Measurements from ENCODE around the gene ANKRD33B. TPM values are rescaled to one million over a fixed set of nuclear protein-coding genes. Genes with fewer than 3 reads are reported as not detected.

ANKRD33B gene
- total RNA-seq, 4 donors from 2014 or later = 16.7 to 27.0 (median 24.8) TPM

- DNase-seq (ENCODE audit: low spot score in 2 of 2) = no peak
- no peak overlapping the region for H3K4me3 ChIP-seq
- TF ChIP-seq POLR2AphosphoS5 (IDR thresholded peaks at IDR 0.05) (no peak), EP300 (IDR thresholded peaks at IDR 0.05) (no peak)
- H3K4me1 ChIP-seq = peaks cover 31% of the 10 kb centered on the region
- 76% methylated on average over 11 of the region's 11 CpGs for WGBS
- peak overlapping the region; percentile 84 for H3K27ac ChIP-seq
- no peaks in the 10 kb centered on the region for H3K27me3 ChIP-seq
- H3K36me3 ChIP-seq = no peaks in the 10 kb centered on the region
- H3K9me3 ChIP-seq = no peaks in the 10 kb centered on the region
Observed at GRCh38 chr5:10594591-10595210, 30.8 kb downstream of the ANKRD33B start.

DNA sequence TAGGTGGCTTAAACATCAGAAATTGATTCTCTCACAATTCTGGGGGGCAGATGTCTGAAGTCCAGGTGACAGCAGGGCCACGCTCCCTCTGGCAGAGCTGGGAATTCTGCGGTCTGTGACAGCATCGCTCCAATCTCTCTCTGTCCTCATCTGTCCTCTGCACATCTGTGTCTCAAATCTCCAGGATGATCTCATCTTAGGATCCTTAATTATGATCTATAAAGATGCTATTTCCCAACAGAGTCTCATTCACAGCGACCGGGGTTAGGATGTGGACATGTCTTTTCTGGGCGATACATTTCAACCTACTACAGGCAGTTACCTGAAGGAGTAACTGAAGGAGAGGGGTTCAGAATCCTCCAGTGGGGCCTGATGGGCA is 31.4 kb downstream of the ANKRD33B start:
- no peaks in the 10 kb centered on the region for H3K9me3 ChIP-seq
- peak overlapping the region; percentile 84 for H3K27ac ChIP-seq
- no peaks in the 10 kb centered on the region for H3K27me3 ChIP-seq
- TF ChIP-seq POLR2AphosphoS5 (IDR thresholded peaks at IDR 0.05) (peak in 1 of 3 donors; percentile 26), CTCF (IDR thresholded peaks at IDR 0.05) (no peak)
- DNase-seq (ENCODE audit: low spot score in 2 of 2) = no peak
- WGBS = 62% methylated on average over 6 of the region's 6 CpGs
- H3K4me3 ChIP-seq = peak overlapping the region; percentile 33
- H3K36me3 ChIP-seq = no peaks in the 10 kb centered on the region
- H3K4me1 ChIP-seq = peaks cover 33% of the 10 kb centered on the region

DNA sequence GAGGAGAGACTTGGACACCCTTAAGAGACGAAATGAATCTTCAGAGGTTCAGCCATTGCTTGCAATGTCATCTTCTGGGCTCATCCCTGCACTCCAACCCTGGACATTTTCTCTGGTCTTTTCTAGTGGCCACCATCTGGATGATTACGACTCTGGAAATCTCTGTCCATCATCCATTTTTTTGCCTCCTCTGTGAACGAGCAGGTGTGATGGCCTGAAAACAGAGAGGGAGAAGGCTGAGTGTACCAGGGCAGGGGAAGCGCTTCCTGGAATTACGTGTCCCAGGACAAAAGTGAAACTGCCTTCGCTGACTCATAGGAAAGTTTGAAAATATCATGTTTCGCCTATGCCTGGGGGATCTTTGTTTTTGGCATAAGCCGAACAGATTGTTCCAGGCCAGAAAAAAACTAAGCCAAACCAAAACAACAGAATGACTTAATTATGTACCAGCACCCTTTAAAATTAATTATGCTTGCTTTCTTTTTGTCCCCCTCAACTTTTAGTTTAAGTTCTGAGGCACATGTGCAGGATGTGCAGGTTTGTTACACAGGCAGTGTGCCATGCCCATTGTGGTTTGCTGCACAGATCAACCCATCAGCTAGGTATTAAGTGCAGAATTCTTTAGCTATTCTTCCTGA is 31.9 kb downstream of the ANKRD33B start:
- Histone ChIP-seq H3K9me3 (no peaks in the 10 kb centered on the region), H3K4me1 (peaks cover 38% of the 10 kb centered on the region), H3K27ac (peak overlapping the region; percentile 84), H3K27me3 (no peaks in the 10 kb centered on the region), H3K4me3 (peak overlapping the region; percentile 33), H3K36me3 (no peaks in the 10 kb centered on the region)
- no peak for TF ChIP-seq EP300 (IDR thresholded peaks at IDR 0.05)
- TF ChIP-seq POLR2AphosphoS5 (IDR thresholded peaks at IDR 0.05) = peak in 1 of 3 donors; percentile 67
- 8% methylated on average over 8 of the region's 8 CpGs for WGBS
- DNase-seq (ENCODE audit: low spot score in 2 of 2) = no peak

DNA sequence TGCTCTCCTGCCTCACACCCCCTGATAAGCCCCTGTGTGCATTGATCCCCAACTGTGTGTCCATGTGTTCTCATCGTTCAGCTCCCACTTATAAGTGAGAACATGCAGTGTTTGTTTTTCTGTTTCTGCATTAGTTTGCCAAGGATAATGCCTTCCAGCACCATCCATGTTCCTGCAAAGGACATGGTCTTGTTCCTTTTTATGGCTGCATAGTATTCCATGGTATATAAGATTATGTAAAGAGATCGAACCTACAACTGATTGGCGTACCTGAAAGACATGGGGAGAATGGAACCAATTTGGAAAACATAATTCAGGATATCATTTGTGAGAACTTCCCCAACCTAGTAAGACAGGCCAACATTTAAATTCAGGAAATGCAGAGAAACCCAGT is 32.4 kb downstream of the ANKRD33B start:
- H3K9me3 ChIP-seq = no peaks in the 10 kb centered on the region
- WGBS = 83% methylated on average over 3 of the region's 3 CpGs
- H3K27me3 ChIP-seq = no peaks in the 10 kb centered on the region
- no peak for DNase-seq (ENCODE audit: low spot score in 2 of 2)
- H3K4me1 ChIP-seq = peaks cover 43% of the 10 kb centered on the region
- H3K27ac ChIP-seq = peak overlapping the region; percentile 84
- TF ChIP-seq POLR2AphosphoS5 (IDR thresholded peaks at IDR 0.05) (no peak), CTCF (IDR thresholded peaks at IDR 0.05) (no peak), EP300 (IDR thresholded peaks at IDR 0.05) (no peak), POLR2A (IDR thresholded peaks at IDR 0.05) (no peak)
- peak overlapping the region; percentile 33 for H3K4me3 ChIP-seq
- no peaks in the 10 kb centered on the region for H3K36me3 ChIP-seq

DNA sequence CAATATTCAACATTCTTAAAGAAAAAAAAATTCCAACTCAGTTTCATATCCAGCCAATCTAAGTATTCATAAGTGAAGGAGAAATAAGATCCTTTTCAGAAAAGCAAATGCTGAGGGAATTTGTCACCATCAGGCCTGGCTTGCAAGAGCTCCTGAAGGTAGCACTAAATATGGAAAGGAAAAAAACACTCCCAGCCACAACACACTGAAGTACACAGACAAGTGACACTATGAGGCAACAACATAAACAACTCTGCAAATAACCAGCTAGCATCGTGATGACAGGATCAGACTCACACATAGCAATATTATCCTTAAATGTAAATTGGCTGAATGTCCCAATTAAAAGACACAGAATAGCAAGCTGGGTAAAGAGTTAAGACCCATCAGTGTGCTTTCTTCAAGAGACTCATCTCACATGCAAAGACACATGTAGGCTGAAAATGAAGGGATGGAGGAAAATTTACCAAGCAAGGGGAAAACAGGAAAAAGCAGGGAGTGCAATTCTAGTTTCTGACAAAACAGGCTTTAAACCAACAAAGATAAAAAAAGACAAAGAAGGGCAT is 33.1 kb downstream of the ANKRD33B start:
- no peak overlapping the region for H3K27ac ChIP-seq
- WGBS = 62% methylated on average over 1 of the region's 1 CpG

More for the DNA sequence above, 33.1 kb downstream of the ANKRD33B start:
- no peak for TF ChIP-seq EP300 (IDR thresholded peaks at IDR 0.05)
- no peak for TF ChIP-seq POLR2AphosphoS5 (IDR thresholded peaks at IDR 0.05)
- TF ChIP-seq CTCF (IDR thresholded peaks at IDR 0.05) = no peak
- TF ChIP-seq POLR2A (IDR thresholded peaks at IDR 0.05) = no peak
- H3K27me3 ChIP-seq = no peaks in the 10 kb centered on the region
- no peaks in the 10 kb centered on the region for H3K36me3 ChIP-seq
- DNase-seq (ENCODE audit: low spot score in 2 of 2) = no peak
- H3K4me1 ChIP-seq = peaks cover 49% of the 10 kb centered on the region
- H3K4me3 ChIP-seq = no peak overlapping the region
- no peaks in the 10 kb centered on the region for H3K9me3 ChIP-seq

Data from suprapubic skin (tissue), 4 donors.